HUES64 (cell line): ENCODE measurements around the gene PSG5.
"Not testable (repeated sequence)": the region's sequence is repeated elsewhere in the genome, so short reads cannot be mapped to it uniquely, and the experiment has no call there.

ENCODE experiments used
- H3K27ac ChIP-seq: 2 replicates; pipeline ENCODE4 v1.7.0; 2013; ENCODE audit warnings: low read depth, low read length, inconsistent platforms
- H3K27me3 ChIP-seq: 2 replicates; pipeline ENCODE4 v1.6.1; 2013; ENCODE audit warnings: mild to moderate bottlenecking, low read length; ENCODE audit not compliant: insufficient read depth
- H3K36me3 ChIP-seq: 2 replicates; pipeline ENCODE4 v1.6.1; 2013; ENCODE audit warnings: mild to moderate bottlenecking, low read length; ENCODE audit not compliant: insufficient read depth
- H3K4me1 ChIP-seq: 2 replicates; pipeline ENCODE4 v1.6.1; 2013; ENCODE audit warnings: mild to moderate bottlenecking, low read length, moderate library complexity; ENCODE audit not compliant: insufficient read depth
- H3K4me3 ChIP-seq: 2 replicates; pipeline ENCODE4 v1.5.1; 2013; ENCODE audit warnings: mild to moderate bottlenecking, low read length, moderate library complexity
- H3K9ac ChIP-seq: 2 replicates; pipeline ENCODE4 v1.6.1; 2013; ENCODE audit warnings: mild to moderate bottlenecking, low read depth, low read length
- H3K9me3 ChIP-seq: 2 replicates; pipeline ENCODE4 v1.6.1; 2013; ENCODE audit warnings: low read depth, low read length; ENCODE audit not compliant: insufficient read depth
- WGBS: fragments of 150-250, 120-280 bp; methylation state at CpG from one replicate; pipeline ENCODE4 v1.1.7; 2013; ENCODE audit warnings: missing lambda C conversion rate; 5-methylcytosine and 5-hydroxymethylcytosine counted together

PSG5 gene

DNA sequence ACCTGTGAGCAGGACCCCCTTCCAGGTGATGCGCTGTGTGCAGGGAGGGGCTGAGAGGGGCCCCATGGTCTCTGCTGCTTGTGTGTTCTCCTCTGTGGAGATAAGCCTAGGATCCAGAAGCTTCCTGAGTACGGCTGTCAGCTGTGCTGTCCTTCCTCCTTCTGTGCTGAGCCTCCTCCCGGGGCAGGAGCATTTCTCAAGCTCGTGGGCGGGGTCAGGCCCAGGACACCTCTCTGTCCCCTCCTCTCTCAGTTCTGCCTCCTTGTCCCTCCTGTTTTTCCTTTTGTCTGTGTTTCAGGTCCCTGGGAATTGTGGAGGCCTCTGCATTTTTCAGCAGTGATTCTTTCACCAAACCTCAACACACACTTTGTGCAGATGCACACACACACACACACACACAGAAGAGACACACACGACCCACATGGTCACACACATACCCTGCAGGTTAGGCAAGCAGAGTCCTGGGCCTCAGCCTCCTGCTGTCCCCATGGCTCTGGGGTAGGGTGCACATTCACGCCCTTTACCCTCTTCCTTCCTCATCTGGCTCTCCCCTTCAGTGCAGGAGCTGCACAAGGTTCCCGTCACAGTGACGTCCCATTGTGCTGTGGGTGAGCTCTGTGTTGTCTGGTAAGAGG, 19.3 kb upstream of the PSG5 start, which contains the start of gene PSG4:
Gene PSG4 (minus strand): TSS at position 168 of the 635 bp plus-strand sequence. CDS start 102 bp downstream, at position 66.
- WGBS, result 77% methylated on average over 8 of the region's 9 CpGs
- not testable (repeated sequence) for H3K27ac ChIP-seq

GRCh38 chr19:43203611-43204010, 17.3 kb upstream of the PSG5 start:
- H3K9me3 ChIP-seq, H3K27ac ChIP-seq, H3K36me3 ChIP-seq, H3K4me3 ChIP-seq, H3K9ac ChIP-seq, H3K4me1 ChIP-seq, H3K27me3 ChIP-seq: not testable (repeated sequence)
- WGBS, result 92% methylated on average over 7 of the region's 7 CpGs

More for the DNA sequence above, 19.3 kb upstream of the PSG5 start, which contains the start of gene PSG4:
- H3K4me3 ChIP-seq, H3K9ac ChIP-seq, H3K9me3 ChIP-seq, H3K27me3 ChIP-seq, H3K4me1 ChIP-seq, H3K36me3 ChIP-seq: not testable (repeated sequence)

DNA sequence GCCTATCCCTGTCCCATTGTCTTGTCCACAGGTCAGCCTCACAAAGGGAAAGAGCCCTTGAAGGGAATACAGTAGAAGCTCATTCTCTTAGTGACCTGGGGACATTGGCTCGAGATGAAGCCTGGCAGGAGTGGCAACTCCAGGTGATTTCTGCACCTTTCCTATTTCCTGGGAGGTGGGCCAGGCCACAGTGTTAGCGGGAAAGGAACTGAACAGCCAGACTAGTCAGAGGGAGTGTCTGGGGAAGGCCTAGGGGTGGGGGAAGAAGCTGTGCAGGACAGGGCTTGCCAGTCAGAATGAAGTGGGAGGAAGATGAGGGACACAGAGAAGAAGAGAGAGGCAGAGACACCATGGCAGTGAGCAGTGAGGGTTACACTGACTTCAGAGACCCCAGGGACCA, 15.6 kb upstream of the PSG5 start:
- not testable (repeated sequence) for H3K4me3 ChIP-seq, H3K4me1 ChIP-seq, H3K9me3 ChIP-seq, H3K27ac ChIP-seq, H3K9ac ChIP-seq, H3K36me3 ChIP-seq, H3K27me3 ChIP-seq
- WGBS, result 84% methylated on average over 2 of the region's 2 CpGs

DNA sequence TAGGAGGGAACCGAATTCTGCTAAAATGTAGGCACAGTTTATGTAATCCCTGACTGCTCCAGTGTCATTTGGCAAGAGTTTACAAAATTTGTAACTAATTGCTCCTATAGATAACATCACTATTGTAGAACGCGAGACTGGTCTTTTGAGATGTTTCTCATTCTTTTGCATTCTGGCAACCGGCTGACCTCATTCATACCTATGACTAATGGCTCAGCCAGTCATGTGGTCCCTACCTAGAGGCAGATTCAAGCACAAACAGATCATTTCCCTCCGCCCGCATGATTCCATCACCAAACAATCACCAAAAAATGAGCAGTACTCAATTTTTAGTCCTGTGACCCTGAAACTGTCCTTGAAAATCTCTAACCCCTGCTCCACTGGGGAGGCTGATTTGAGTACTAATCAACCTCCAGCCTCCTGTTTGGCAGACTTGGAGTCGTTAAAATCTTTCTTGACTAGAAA, 15.0 kb upstream of the PSG5 start:
- H3K4me3 ChIP-seq, H3K9ac ChIP-seq, H3K9me3 ChIP-seq, H3K4me1 ChIP-seq, H3K27me3 ChIP-seq, H3K27ac ChIP-seq, H3K36me3 ChIP-seq: not testable (repeated sequence)
- WGBS, result 68% methylated on average over 7 of the region's 7 CpGs

DNA sequence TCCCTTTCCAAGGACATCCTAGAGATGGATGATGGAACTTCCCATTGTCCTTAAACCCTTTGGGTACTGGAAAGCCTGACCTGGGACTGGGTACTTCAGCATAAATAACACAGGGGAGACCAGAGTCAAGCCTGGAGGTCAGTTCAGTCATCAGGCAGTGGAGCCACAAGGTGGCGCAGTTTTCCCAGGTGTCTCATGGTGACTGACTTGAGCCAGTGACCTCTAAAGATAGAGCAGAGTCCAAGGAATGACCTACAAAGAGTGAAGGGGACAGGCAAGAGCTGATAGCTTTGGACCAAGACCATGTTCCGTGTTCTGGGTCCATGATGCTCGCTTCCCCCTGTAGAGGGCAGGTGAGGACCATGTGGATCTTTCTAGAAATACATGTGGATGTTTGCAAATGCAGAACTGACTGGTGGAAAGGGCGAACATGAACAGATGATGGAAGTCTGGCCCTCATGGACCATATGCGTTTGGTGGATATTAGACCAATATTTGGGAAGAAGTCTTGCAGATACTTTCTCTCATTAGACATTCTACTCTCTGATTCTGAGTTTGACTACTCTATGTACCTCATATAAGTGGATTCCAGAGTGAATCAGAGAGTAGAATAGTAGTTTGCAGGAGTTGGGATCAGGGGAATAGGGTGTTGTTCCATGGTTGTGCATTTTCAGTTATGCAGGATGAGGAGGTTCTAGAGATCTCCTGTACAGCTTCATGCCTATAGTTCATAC, 12.5 kb upstream of the PSG5 start:
- not testable (repeated sequence) for H3K36me3 ChIP-seq, H3K4me1 ChIP-seq, H3K4me3 ChIP-seq, H3K27ac ChIP-seq, H3K9ac ChIP-seq, H3K9me3 ChIP-seq, H3K27me3 ChIP-seq
- 60% methylated on average over 3 of the region's 5 CpGs for WGBS

DNA sequence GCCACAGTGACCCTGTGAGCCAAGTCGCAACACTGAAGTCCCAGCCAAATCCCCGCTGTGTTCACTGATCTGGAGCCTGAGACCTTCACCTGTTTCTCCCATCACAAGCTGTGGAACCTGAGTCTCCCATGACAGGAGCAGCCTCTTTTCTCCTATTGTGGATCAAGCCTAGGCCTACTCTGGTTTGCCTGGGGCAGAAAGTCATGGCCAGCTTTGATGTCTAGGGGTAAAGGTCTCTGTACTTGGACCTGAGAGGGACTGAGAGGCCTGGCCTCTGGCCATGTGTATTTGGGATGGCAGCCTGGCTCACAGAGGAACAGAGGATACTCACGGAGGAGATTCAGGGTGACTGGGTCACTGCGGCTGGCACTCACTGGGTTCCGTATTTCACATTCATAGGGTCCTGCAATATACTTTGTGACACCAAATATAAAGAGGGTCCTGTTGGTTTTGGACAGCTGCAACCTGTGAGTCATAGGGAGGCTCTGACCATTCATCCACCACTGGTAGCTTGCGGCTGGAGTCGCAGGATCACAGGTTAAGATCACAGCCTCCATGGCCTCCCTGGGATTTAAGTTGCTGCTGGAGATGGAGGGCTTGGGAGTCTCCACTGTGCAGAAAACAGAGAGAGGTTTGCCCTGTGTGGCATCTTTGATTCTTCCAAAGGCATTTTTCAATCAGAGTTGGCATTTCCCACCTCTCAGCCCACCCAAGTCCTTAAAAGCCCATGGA, 11.5 kb upstream of the PSG5 start:
- not testable (repeated sequence) for H3K27ac ChIP-seq, H3K9ac ChIP-seq, H3K9me3 ChIP-seq, H3K4me3 ChIP-seq, H3K27me3 ChIP-seq, H3K36me3 ChIP-seq, H3K4me1 ChIP-seq
- 94% methylated on average over 4 of the region's 7 CpGs for WGBS

- not testable (repeated sequence) for H3K9me3 ChIP-seq, H3K36me3 ChIP-seq, H3K27me3 ChIP-seq, H3K4me1 ChIP-seq, H3K27ac ChIP-seq, H3K9ac ChIP-seq, H3K4me3 ChIP-seq
- 89% methylated on average over 7 of the region's 7 CpGs for WGBS
Observed at GRCh38 chr19:43194397-43194796, 8.1 kb upstream of the PSG5 start.

DNA sequence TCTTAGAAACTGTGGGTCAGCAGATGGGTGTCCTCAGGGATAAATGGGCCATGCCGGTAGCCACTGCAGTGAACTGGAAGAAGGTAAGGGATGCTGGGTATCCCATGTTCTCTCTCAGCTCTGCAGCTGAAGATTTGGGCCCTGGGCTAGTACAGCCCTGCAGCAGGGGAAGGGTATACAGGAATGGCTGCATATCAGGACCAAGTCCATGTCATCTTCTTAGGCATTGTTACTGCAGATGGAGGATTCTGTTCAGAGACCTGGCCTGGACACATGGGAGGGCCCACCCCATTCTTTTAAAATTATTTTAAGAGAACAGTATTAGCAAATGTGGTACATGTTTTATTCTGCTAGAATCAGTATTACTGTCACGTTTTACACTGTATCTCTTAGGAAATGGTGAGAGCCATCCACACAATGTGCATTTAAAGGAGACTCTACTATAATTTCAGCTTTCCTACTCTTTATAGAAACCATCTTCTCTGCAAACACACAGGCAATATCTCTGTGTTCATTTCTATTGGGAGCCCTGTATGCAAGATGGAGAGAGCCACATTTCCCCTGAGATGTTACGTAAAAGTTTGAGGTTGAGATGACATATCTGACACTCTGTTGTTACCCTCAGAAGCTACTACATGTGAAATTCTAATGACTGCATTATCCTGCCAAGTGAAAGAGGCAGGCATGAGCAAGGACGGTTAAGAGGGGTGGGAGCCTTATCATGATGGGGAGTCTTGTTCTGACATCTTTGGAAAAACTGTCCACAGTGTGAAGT, 6.2 kb upstream of the PSG5 start:
- not testable (repeated sequence) for H3K27ac ChIP-seq, H3K9me3 ChIP-seq, H3K4me3 ChIP-seq, H3K27me3 ChIP-seq, H3K36me3 ChIP-seq, H3K9ac ChIP-seq, H3K4me1 ChIP-seq
- 75% methylated on average over 4 of the region's 4 CpGs for WGBS

DNA sequence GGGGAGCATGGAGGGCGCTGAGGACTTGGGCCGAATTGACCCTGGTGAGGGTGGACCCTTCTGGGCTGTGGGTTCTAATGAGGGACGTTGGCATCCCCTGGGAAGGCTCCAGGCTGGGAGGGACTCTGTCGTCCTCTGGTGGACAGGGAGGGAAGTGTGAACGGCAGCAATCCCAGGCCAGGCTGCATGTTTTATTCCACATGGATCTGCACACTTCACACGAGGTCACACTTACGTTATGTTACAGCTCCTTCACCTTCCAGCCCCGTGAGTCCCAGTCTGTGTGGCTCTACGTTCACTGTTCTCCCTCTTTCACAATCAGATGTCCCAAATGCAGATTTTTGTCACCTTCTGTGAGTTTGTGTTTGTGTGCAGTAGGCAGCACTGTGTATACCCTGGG, 1.8 kb upstream of the PSG5 start:
- H3K36me3 ChIP-seq, H3K9me3 ChIP-seq, H3K4me3 ChIP-seq, H3K4me1 ChIP-seq, H3K27me3 ChIP-seq, H3K27ac ChIP-seq, H3K9ac ChIP-seq: not testable (repeated sequence)
- WGBS, result 66% methylated on average over 9 of the region's 9 CpGs

- H3K27ac ChIP-seq, H3K27me3 ChIP-seq, H3K36me3 ChIP-seq, H3K4me1 ChIP-seq, H3K9me3 ChIP-seq, H3K4me3 ChIP-seq, H3K9ac ChIP-seq: not testable (repeated sequence)
- WGBS, result 79% methylated on average over 3 of the region's 4 CpGs
Observed at GRCh38 chr19:43181869-43182771, 4.2 kb downstream of the PSG5 start.
